Common myeloid progenitor, CD34-positive (primary cell): ENCODE data around the gene WSB2.

ENCODE experiments used
- CTCF ChIA-PET: fragments of 350-600 bp; sonication (Branson Sonifier 250); formaldehyde crosslinking; loops from one replicate; lab custom pipeline; 2021; ENCODE audit warnings: antibody characterized with exemption; lab: Charles Lee
- POLR2A ChIA-PET: fragments of 350-600 bp; sonication (Branson Sonifier 250); formaldehyde crosslinking; loops from one replicate; lab custom pipeline; 2021; ENCODE audit warnings: antibody characterized with exemption; lab: Charles Lee
- DNase-seq, 3 donors: peaks; one replicate each; pipeline versions ENCODE4 v3.0.0 to v3.0.0-alpha.2; 2013
- H3K27ac ChIP-seq, 2 experiments: 1 replicate in 1 of 2; 2 replicates in 1 of 2; pipeline ENCODE4 v1.7.0; 2013; ENCODE audit warnings: inconsistent platforms in 2 of 2, low read length in 2 of 2, mild to moderate bottlenecking in 2 of 2, low read depth in 1 of 2, moderate library complexity in 1 of 2; ENCODE audit not compliant: severe bottlenecking in 2 of 2, insufficient read depth in 1 of 2, poor library complexity in 1 of 2
- H3K27me3 ChIP-seq, 5 experiments: replicated peaks in 2 of 5; 1 replicate in 3 of 5; 2 replicates in 2 of 5; pipeline versions ENCODE4 v1.6.1 to v1.7.0; 2013; ENCODE audit warnings: low read length in 4 of 5, mild to moderate bottlenecking in 2 of 5, moderate library complexity in 2 of 5, inconsistent platforms in 1 of 5; ENCODE audit not compliant: insufficient read depth in 5 of 5, control insufficient read depth in 4 of 5
- H3K36me3 ChIP-seq, 4 experiments: 1 replicate in 2 of 4; 2 replicates in 2 of 4; pipeline versions ENCODE4 v1.6.1 to v1.7.0; 2013; ENCODE audit warnings: low read length in 3 of 4, control low read depth in 1 of 4, mild to moderate bottlenecking in 1 of 4; ENCODE audit not compliant: control insufficient read depth in 4 of 4, insufficient read depth in 4 of 4
- H3K4me1 ChIP-seq, 4 experiments: 1 replicate in 3 of 4; 2 replicates in 1 of 4; pipeline versions ENCODE4 v1.6.1 to v1.7.1; 2013; ENCODE audit warnings: low read length in 3 of 4, mild to moderate bottlenecking in 3 of 4, control low read depth in 1 of 4, inconsistent platforms in 1 of 4, moderate library complexity in 1 of 4; ENCODE audit not compliant: control insufficient read depth in 4 of 4, insufficient read depth in 4 of 4; ENCODE audit errors: control extremely low read depth in 1 of 4
- H3K4me3 ChIP-seq, 7 experiments: 1 replicate in 4 of 7; 2 replicates in 3 of 7; pipeline versions ENCODE4 v1.5.1 to v1.7.0; 2013; ENCODE audit warnings: mild to moderate bottlenecking in 7 of 7, low read length in 6 of 7, moderate library complexity in 6 of 7, inconsistent platforms in 2 of 7, low read depth in 2 of 7, control low read depth in 1 of 7; ENCODE audit not compliant: insufficient read depth in 4 of 7, control insufficient read depth in 1 of 7; ENCODE audit errors: extremely low read depth in 1 of 7
- H3K9me3 ChIP-seq, 5 experiments: 1 replicate in 4 of 5; 2 replicates in 1 of 5; pipeline versions ENCODE4 v1.6.1 to v1.7.1; 2013; ENCODE audit warnings: low read length in 4 of 5, mild to moderate bottlenecking in 2 of 5, inconsistent platforms in 1 of 5, low read depth in 1 of 5, moderate library complexity in 1 of 5; ENCODE audit not compliant: control insufficient read depth in 4 of 5, insufficient read depth in 2 of 5; ENCODE audit errors: control extremely low read depth in 1 of 5
- WGBS: methylation state at CpG from one replicate; pipeline ENCODE4 v1.1.5; 2013; ENCODE audit not compliant: insufficient coverage; 5-methylcytosine and 5-hydroxymethylcytosine counted together

Gene WSB2

GRCh38 chr12:118036672-118037411 lies 24.1 kb downstream of the WSB2 start:
- CTCF ChIA-PET = interaction anchor here (0.5 to 2.7 kb wide), 4 partner anchors 11 to 1806 kb away, joined by 3 to 14 read pairs (median 4); no protein-coding TSS in a partner anchor
- peaks cover 10 to 70% (median 52%) of the 10 kb centered on the region in 4 experiments for H3K36me3 ChIP-seq
- WGBS = 96% methylated on average over 9 of the region's 11 CpGs

GRCh38 chr12:118035190-118036041 lies 25.6 kb downstream of the WSB2 start:
- Histone ChIP-seq H3K4me1 (no peaks in the 10 kb centered on the region), H3K4me3 (no peak overlapping the region), H3K36me3 (peaks cover 9 to 75% (median 53%) of the 10 kb centered on the region in 4 experiments), H3K27me3 (no peaks in the 10 kb centered on the region), H3K27ac (no peak overlapping the region), H3K9me3 (no peaks in the 10 kb centered on the region)
- POLR2A ChIA-PET = no interaction called here
- CTCF ChIA-PET = interaction anchor here (1.1 to 2.7 kb wide), 3 partner anchors 20 to 160 kb away, joined by 3 to 14 read pairs (median 5); no protein-coding TSS in a partner anchor
- 94% methylated on average over 5 of the region's 9 CpGs for WGBS
- DNase-seq = no peak

More at GRCh38 chr12:118036672-118037411, 24.1 kb downstream of the WSB2 start:
- no peak overlapping the region for H3K4me3 ChIP-seq
- H3K9me3 ChIP-seq = no peaks in the 10 kb centered on the region
- no peaks in the 10 kb centered on the region for H3K4me1 ChIP-seq
- no peaks in the 10 kb centered on the region for H3K27me3 ChIP-seq
- H3K27ac ChIP-seq = no peak overlapping the region
- POLR2A ChIA-PET = no interaction called here
- DNase-seq = no peak

GRCh38 chr12:118034429-118035189 lies 26.4 kb downstream of the WSB2 start:
- ChIA-PET POLR2A (no interaction called here), CTCF (interaction anchor here (1.1 to 2.7 kb wide), 2 partner anchors 21 to 160 kb away, joined by 3 to 14 read pairs; no protein-coding TSS in a partner anchor)
- WGBS = 97% methylated on average over 3 of the region's 5 CpGs
- Histone ChIP-seq H3K4me1 (no peaks in the 10 kb centered on the region), H3K36me3 (peaks cover 10 to 77% (median 54%) of the 10 kb centered on the region in 4 experiments), H3K4me3 (no peak overlapping the region), H3K9me3 (no peaks in the 10 kb centered on the region), H3K27me3 (no peaks in the 10 kb centered on the region), H3K27ac (no peak overlapping the region)
- peak in 1 of 3 donors; percentile 6 for DNase-seq

- Histone ChIP-seq H3K27me3 (no peaks in the 10 kb centered on the region), H3K4me3 (no peak overlapping the region), H3K9me3 (no peaks in the 10 kb centered on the region), H3K36me3 (peaks cover 10 to 79% (median 55%) of the 10 kb centered on the region in 4 experiments), H3K27ac (no peak overlapping the region), H3K4me1 (no peaks in the 10 kb centered on the region)
- DNase-seq = no peak
- POLR2A ChIA-PET = no interaction called here
- CTCF ChIA-PET = no interaction called here
- 98% methylated on average over 4 of the region's 5 CpGs for WGBS
Observed at GRCh38 chr12:118033902-118034301, 27.1 kb downstream of the WSB2 start.

GRCh38 chr12:118033323-118033722 lies 27.7 kb downstream of the WSB2 start:
- Histone ChIP-seq H3K36me3 (peaks cover 10 to 81% (median 54%) of the 10 kb centered on the region in 4 experiments), H3K27ac (no peak overlapping the region), H3K4me1 (no peaks in the 10 kb centered on the region), H3K9me3 (no peaks in the 10 kb centered on the region), H3K4me3 (no peak overlapping the region), H3K27me3 (no peaks in the 10 kb centered on the region)
- POLR2A ChIA-PET = no interaction called here
- CTCF ChIA-PET = interaction anchor here (0.9 to 2.1 kb wide), 2 partner anchors 157 to 158 kb away, joined by 3 to 5 read pairs; no protein-coding TSS in a partner anchor
- no peak for DNase-seq
- WGBS = 100% methylated on average over 1 of the region's 5 CpGs

GRCh38 chr12:118032188-118032587 lies 28.8 kb downstream of the WSB2 start:
- CTCF ChIA-PET = interaction anchor here (1.1 to 2.1 kb wide), 2 partner anchors 9 to 156 kb away, joined by 3 to 5 read pairs; no protein-coding TSS in a partner anchor
- POLR2A ChIA-PET = no interaction called here
- Histone ChIP-seq H3K4me1 (no peaks in the 10 kb centered on the region), H3K36me3 (peaks cover 13 to 83% (median 50%) of the 10 kb centered on the region in 4 experiments), H3K27ac (no peak overlapping the region), H3K4me3 (no peak overlapping the region), H3K27me3 (no peaks in the 10 kb centered on the region), H3K9me3 (no peaks in the 10 kb centered on the region)
- DNase-seq = no peak
- WGBS = 96% methylated on average over 6 of the region's 7 CpGs
